Posterior cingulate gyrus (tissue), 11 donors: Measurements from ENCODE around the gene TLE7.

Experiments
- DNase-seq, 10 donors: peaks; one replicate each; pipeline versions ENCODE4 v3.0.0 to v3.0.0-alpha.2; 2020 to 2021; ENCODE audit warnings: mixed read lengths in 3 of 10
- intact Hi-C: fragments of 100-400 bp; cut with DNase I; formaldehyde crosslinking; loops from one replicate; pipeline ENCODE4 v1.15.1; 2023

TLE7 gene

DNA sequence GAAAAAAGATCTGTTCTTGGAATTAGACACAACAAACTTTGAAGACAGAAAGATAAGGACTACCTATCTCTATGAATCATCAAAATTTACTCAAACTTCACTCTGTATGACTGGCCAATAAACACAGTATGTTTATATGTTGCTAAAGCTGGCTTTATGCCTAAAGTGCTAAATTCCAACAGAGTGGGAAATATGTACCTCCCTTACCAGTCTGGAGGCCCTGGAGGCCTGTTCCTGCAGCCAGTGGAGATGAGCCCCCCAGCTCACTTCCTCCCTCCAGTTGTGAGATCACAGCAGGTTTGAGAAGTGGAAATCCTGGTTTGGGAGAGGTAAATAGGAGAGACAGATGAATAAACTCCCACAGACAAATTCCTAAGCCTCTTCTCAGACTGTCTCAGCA lies 11.2 kb upstream of the TLE7 start:
- no peak for DNase-seq
- intact Hi-C loops = no loop called here

- intact Hi-C loops = no loop called here
- no peak for DNase-seq
These were observed 7.2 kb upstream of the TLE7 start for GRCh38 chr16:71449020-71449419.

GRCh38 chr16:71448274-71448866 lies 6.5 kb upstream of the TLE7 start:
- DNase-seq = no peak
- intact Hi-C loops = no loop called here

DNA sequence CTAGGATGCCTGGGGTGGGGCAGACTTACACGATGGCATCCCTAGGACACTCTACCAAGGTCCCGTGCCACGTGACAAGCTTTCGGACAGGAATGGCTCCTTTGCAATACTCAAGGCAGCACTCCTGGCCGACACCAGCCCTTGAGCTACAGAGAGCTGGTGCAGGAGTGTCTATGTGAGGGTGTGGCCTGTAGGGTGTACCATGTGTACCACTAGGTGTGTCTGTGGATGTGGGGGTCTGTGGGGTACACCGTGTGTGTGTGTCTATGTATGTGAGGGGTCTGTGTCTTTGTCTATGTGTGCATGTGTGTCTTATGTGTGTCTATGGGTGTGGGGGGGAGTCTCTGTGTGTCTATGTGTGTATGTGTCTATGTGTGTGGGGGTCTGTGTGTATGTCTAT lies 1.9 kb upstream of the TLE7 start:
- no peak for DNase-seq
- intact Hi-C loops = no loop called here

DNA sequence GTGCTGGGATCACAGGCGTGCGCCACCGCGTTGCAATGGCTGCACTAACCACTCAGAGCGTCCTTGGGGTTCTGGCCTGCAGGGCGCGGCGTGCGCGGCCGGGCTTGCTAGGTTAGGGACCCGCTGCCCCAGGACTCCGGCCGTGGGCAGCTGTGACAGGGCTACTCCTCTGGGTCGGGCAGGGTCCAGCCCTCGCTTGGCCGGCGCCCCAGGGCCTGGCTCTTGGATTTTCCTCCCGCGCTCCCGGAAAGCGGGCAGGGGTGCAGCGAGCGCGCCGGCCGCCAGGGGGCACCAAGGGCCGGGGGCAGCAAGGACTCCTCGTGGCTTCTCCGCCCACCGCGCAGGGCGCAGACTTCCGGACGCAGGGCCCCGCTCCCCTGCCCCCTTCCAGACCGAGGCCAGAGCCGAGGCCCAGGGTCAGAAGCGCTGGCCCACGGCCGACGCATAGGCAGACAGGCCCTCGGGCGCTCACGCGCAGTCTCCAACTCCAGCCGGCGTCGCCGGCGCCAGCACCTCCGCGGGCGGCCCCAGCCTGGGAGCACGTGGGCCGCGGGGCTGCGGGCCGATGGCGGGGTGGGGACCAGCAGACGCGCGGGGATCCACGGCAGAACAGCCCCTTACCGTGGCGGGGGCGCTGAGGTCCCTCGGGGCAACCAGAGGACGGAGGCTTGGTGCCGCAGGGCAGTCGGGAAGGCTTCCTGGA lies 355 bp downstream of the TLE7 start:
- DNase-seq = peak in 2 of 10 donors; percentile 65 to 81
- intact Hi-C loops = no loop called here

GRCh38 chr16:71440669-71441347 lies 1.0 kb downstream of the TLE7 start:
- intact Hi-C loops = no loop called here
- DNase-seq = no peak

- intact Hi-C loops = no loop called here
These were observed 2.3 kb downstream of the TLE7 start for GRCh38 chr16:71439523-71439922.

GRCh38 chr16:71436473-71436872 lies 5.4 kb downstream of the TLE7 start:
- intact Hi-C loops = no loop called here
- DNase-seq = no peak

More at GRCh38 chr16:71439523-71439922, 2.3 kb downstream of the TLE7 start:
- no peak for DNase-seq

DNA sequence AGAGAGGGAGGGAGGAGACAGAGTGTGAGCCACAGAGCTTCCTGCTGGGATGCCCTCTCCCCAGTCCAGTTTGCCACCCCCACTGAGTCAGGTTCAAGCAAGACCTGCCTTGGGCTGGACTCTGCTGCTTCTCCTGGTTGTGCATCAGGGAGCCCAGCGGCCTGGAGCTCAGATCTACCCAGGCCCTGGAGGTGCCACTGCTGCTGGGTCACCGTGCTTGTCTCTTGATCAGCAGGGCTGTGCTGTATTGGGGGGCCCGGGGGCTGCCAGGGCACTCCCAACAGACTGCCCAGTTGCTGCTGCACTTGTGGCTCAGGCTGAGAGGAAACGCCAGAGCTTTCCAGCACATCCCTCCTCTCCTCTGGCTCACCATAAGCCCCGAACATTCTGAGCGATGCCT lies 8.9 kb downstream of the TLE7 start:
- no peak for DNase-seq
- intact Hi-C loops = no loop called here

DNA sequence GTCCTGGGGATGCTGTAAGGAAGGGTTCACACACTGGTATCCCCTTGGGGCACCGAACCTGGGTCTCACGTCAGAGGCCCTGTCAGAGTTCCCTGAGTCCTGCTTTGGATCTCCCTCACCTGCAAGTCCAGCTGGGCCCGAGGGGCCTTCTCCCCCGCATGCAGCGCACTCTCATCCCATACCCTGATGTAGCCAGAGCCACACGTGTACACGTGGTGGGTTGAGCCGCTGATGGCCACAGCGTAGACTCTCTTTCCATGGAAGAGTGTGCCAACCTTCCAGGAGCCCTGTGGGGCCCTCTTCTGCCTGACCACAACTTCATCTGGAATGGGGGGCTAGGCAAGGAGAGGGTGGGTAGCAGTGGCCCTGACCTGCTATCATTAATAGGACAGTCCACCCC lies 9.9 kb downstream of the TLE7 start:
- intact Hi-C loops = no loop called here
- no peak for DNase-seq

GRCh38 chr16:71431176-71431575 lies 10.7 kb downstream of the TLE7 start:
- intact Hi-C loops = no loop called here
- DNase-seq = no peak

GRCh38 chr16:71430744-71431143 lies 11.1 kb downstream of the TLE7 start:
- DNase-seq = no peak
- intact Hi-C loops = no loop called here

- DNase-seq = no peak
- intact Hi-C loops = no loop called here
These were observed 12.3 kb downstream of the TLE7 start for GRCh38 chr16:71429581-71429980.

DNA sequence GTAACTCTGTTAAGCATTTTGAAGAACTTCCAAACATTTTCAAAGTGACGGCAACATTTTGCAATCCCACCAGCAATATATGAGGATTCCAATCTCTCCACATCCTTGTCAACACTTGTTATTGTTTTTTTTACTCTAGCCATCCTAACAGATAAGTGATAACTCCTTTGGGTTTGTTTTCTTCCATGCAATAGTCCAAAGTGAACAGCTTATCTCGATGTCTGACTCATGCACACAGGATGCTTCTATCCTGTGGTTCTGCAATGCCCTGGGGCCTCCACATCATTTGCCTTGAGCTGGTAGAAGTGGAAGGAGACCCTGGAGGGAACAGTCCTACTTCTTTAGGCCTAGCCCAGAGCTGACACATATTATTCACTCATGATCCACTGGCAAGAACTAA lies 13.0 kb downstream of the TLE7 start:
- intact Hi-C loops = no loop called here

DNA sequence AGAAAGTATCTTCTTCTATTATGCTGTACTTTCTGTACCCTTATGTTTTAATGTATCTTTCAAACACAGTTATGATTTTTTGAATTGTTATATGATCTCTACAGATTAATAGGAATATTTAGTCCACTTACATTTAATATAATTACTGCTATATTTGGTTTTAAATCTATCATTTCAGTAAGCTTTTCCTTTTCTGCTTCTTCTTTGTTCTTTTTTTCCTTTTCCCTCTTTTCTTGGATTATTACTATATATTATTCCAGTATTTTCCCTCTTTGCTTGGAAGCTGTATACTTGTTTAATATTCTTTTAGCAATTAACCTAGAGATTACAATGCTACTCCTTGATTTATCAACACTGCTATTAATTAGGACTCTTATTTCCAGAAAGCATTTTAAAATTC lies 13.5 kb downstream of the TLE7 start:
- DNase-seq = no peak
- intact Hi-C loops = no loop called here

More for the DNA sequence above, 13.0 kb downstream of the TLE7 start:
- DNase-seq = no peak

GRCh38 chr16:71426880-71427615 lies 14.8 kb downstream of the TLE7 start:
- no peak for DNase-seq
- intact Hi-C loops = no loop called here

- no peak for DNase-seq
- intact Hi-C loops = no loop called here
These were observed 15.6 kb downstream of the TLE7 start for GRCh38 chr16:71426069-71426879.

GRCh38 chr16:71425746-71426068 lies 16.1 kb downstream of the TLE7 start:
- DNase-seq = no peak
- intact Hi-C loops = no loop called here

GRCh38 chr16:71424626-71425025 lies 17.2 kb downstream of the TLE7 start:
- intact Hi-C loops = no loop called here
- DNase-seq = no peak

DNA sequence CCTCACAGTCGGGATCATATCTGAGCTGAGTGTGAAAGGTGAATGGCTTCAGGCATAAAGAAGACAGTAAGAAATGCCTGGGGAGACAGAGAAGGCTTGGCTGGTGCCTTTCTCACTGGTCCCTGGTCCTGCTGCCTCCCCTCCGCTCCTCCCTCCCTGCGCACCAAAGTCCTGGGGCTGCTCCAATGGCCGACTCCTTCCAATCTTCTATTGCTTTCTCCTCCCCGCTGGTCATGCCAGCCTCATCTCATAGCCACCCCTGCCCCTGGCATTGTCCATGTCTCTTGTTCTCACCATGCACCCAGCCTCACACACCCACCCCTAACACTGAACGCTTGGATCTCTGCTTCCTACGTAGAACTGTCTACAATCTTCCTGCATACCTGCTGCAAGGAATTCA lies 18.0 kb downstream of the TLE7 start:
- intact Hi-C loops = no loop called here
- DNase-seq = no peak

- no peak for DNase-seq
- intact Hi-C loops = no loop called here
These were observed 18.8 kb downstream of the TLE7 start for GRCh38 chr16:71423016-71423415.
